ENCODE data around the gene PRRT3. TPM values are rescaled to one million over a fixed set of nuclear protein-coding genes. Genes with fewer than 3 reads are reported as not detected.

Gene PRRT3
- total and polyA plus RNA-seq, 2 of the 13 experiments (the other 11 are each of a cell fraction or from before 2014, with no cell fraction given): 0.22 to 0.44 TPM

- 0 out of 2 replicates have a peak, but pooled peaks have one; percentile 10 for TF ChIP-seq FOXM1 (CRISPR knock-in tag; IDR thresholded peaks at IDR 0.05)
- no peak for TF ChIP-seq TOPORS (CRISPR knock-in tag; IDR thresholded peaks at IDR 0.05)
- no peak; the same call in 1 of the 2 replicates for TF ChIP-seq KDM4B (CRISPR knock-in tag; IDR thresholded peaks at IDR 0.05)
- no peak for TF ChIP-seq EZH2 (conservative IDR thresholded peaks at IDR 0.05; ENCODE audit: low read depth, low read length)
- no peak for TF ChIP-seq SUZ12 (IDR thresholded peaks at IDR 0.05; ENCODE audit: low read depth, low read length)
- peak; percentile 75; the same call in 1 of the 2 replicates for TF ChIP-seq ZIK1 (CRISPR knock-in tag; IDR thresholded peaks at IDR 0.05; ENCODE audit: borderline replicate concordance, low read depth)
- no peak for TF ChIP-seq ZFP37 (CRISPR knock-in tag; IDR thresholded peaks at IDR 0.05; ENCODE audit: borderline replicate concordance)
- no peak for TF ChIP-seq FOXP1 (IDR thresholded peaks at IDR 0.05)
- no peak for TF ChIP-seq FOXP1 (CRISPR knock-in tag; IDR thresholded peaks at IDR 0.05)
- peak; percentile 86; the same call in 1 of the 2 replicates for TF ChIP-seq SNAI1 (CRISPR knock-in tag; IDR thresholded peaks at IDR 0.05; ENCODE audit: borderline replicate concordance)
- no peak for TF ChIP-seq EP300 (IDR thresholded peaks at IDR 0.05; ENCODE audit: low read depth in 2 of 2, low read length in 2 of 2)
- TF ChIP-seq EP300 (CRISPR knock-in tag; IDR thresholded peaks at IDR 0.05; ENCODE audit: borderline replicate concordance): no peak
- no peak for TF ChIP-seq ZFP36L1 (CRISPR knock-in tag; IDR thresholded peaks at IDR 0.05)
- TF ChIP-seq ZNF431 (CRISPR knock-in tag; IDR thresholded peaks at IDR 0.05; ENCODE audit: borderline replicate concordance, low read depth): no peak
- TF ChIP-seq ZC3H4 (CRISPR knock-in tag; IDR thresholded peaks at IDR 0.05; ENCODE audit: borderline replicate concordance): no peak
- TF ChIP-seq ATRX (CRISPR knock-in tag; IDR thresholded peaks at IDR 0.05; ENCODE audit: borderline replicate concordance): no peak
- TF ChIP-seq SAP130 (CRISPR knock-in tag; IDR thresholded peaks at IDR 0.05; ENCODE audit: low read depth): peak; percentile 28; the same call in 1 of the 2 replicates
- no peak for TF ChIP-seq PHB2 (IDR thresholded peaks at IDR 0.05; ENCODE audit: partially characterized antibody)
- no peak for TF ChIP-seq ZNF282 (IDR thresholded peaks at IDR 0.05; ENCODE audit: partially characterized antibody)
- no peak for TF ChIP-seq ZNF660 (CRISPR knock-in tag; IDR thresholded peaks at IDR 0.05; ENCODE audit: borderline replicate concordance, low read depth)
- TF ChIP-seq ZNF3 (CRISPR knock-in tag; IDR thresholded peaks at IDR 0.05): no peak
- peak; percentile 55; the same call in 1 of the 2 replicates for TF ChIP-seq MED1 (CRISPR knock-in tag; IDR thresholded peaks at IDR 0.05)
- no peak; the same call in 1 of the 2 replicates for TF ChIP-seq MLXIP (CRISPR knock-in tag; IDR thresholded peaks at IDR 0.05; ENCODE audit: borderline replicate concordance)
- 0 out of 2 replicates have a peak, but pooled peaks have one; percentile 45 for TF ChIP-seq MTF1 (CRISPR knock-in tag; IDR thresholded peaks at IDR 0.05)
- TF ChIP-seq, protein P1, sequence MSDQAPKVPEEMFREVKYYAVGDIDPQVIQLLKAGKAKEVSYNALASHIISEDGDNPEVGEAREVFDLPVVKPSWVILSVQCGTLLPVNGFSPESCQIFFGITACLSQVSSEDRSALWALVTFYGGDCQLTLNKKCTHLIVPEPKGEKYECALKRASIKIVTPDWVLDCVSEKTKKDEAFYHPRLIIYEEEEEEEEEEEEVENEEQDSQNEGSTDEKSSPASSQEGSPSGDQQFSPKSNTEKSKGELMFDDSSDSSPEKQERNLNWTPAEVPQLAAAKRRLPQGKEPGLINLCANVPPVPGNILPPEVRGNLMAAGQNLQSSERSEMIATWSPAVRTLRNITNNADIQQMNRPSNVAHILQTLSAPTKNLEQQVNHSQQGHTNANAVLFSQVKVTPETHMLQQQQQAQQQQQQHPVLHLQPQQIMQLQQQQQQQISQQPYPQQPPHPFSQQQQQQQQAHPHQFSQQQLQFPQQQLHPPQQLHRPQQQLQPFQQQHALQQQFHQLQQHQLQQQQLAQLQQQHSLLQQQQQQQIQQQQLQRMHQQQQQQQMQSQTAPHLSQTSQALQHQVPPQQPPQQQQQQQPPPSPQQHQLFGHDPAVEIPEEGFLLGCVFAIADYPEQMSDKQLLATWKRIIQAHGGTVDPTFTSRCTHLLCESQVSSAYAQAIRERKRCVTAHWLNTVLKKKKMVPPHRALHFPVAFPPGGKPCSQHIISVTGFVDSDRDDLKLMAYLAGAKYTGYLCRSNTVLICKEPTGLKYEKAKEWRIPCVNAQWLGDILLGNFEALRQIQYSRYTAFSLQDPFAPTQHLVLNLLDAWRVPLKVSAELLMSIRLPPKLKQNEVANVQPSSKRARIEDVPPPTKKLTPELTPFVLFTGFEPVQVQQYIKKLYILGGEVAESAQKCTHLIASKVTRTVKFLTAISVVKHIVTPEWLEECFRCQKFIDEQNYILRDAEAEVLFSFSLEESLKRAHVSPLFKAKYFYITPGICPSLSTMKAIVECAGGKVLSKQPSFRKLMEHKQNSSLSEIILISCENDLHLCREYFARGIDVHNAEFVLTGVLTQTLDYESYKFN (CRISPR knock-in tag; conservative IDR thresholded peaks at IDR 0.05): peak; percentile 41; the same call in 1 of the 2 replicates
Measured at GRCh38 chr3:9932843-9933560, 19.2 kb downstream of the PRRT3 start (continued).

Measured in HepG2 (cell line).